OCI-LY7 (cell line): ENCODE results near the gene E4F1.

ENCODE experiments used
- EZH2phosphoT487 ChIP-seq: fragments of 200-600 bp; sonication (generic); IDR thresholded peaks from 2 replicates; pipeline ENCODE4 v1.6.1; 2018; ENCODE audit warnings: low read depth, borderline replicate concordance, mild to moderate bottlenecking, mixed run types, antibody characterized with exemption, low read length, moderate library complexity, mixed read lengths
- TF ChIP-seq, protein P1 (sequence below): fragments of 200-600 bp; sonication (generic); conservative IDR thresholded peaks from 2 replicates; pipeline ENCODE4 v1.5.1; 2014; ENCODE audit warnings: mild to moderate bottlenecking, antibody characterized with exemption, low read length, moderate library complexity, mixed read lengths

DNA sequence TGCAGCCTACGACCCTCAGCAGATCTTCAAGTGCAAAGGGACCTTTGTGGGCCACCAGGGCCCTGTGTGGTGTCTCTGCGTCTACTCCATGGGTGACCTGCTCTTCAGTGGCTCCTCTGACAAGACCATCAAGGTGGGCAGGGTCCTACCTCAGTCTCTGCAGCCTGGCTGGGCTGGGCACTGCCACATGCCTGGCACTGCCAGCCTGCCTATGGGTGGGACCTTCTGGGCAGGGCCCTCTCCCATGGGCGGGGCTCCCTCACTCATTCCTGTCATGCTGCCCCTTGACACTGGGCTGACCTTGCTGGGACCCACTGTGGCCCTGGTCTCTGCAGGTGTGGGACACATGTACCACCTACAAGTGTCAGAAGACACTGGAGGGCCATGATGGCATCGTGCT is 49.5 kb upstream of the E4F1 start:
- TF ChIP-seq, protein P1, sequence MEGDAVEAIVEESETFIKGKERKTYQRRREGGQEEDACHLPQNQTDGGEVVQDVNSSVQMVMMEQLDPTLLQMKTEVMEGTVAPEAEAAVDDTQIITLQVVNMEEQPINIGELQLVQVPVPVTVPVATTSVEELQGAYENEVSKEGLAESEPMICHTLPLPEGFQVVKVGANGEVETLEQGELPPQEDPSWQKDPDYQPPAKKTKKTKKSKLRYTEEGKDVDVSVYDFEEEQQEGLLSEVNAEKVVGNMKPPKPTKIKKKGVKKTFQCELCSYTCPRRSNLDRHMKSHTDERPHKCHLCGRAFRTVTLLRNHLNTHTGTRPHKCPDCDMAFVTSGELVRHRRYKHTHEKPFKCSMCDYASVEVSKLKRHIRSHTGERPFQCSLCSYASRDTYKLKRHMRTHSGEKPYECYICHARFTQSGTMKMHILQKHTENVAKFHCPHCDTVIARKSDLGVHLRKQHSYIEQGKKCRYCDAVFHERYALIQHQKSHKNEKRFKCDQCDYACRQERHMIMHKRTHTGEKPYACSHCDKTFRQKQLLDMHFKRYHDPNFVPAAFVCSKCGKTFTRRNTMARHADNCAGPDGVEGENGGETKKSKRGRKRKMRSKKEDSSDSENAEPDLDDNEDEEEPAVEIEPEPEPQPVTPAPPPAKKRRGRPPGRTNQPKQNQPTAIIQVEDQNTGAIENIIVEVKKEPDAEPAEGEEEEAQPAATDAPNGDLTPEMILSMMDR = no peak
- no peak for TF ChIP-seq EZH2phosphoT487
